BJ (cell line): ENCODE results near the gene HOXB2. TPM values are rescaled to one million over a fixed set of nuclear protein-coding genes. Genes with fewer than 3 reads are reported as not detected.

Experiments used
- CTCF ChIA-PET: fragments of 350-600 bp; formaldehyde crosslinking; extraction: SDS; loops from one replicate; lab custom pipeline; 2021; ENCODE audit warnings: antibody characterized with exemption, inconsistent platforms; lab: Yijun Ruan, JAX
- POLR2A ChIA-PET: fragments of 300-600 bp; sonication (Branson Sonifier 250); formaldehyde crosslinking; extraction: SDS; loops from one replicate; lab custom pipeline; 2021; ENCODE audit warnings: antibody characterized with exemption; lab: Charles Lee
- DNase-seq: peaks from one replicate; pipeline ENCODE4 v3.0.0-alpha.2; 2011; ENCODE audit warnings: low read depth
- H3K27me3 ChIP-seq: 2 replicates; pipeline ENCODE4 v1.6.0; 2011; ENCODE audit warnings: low read length; ENCODE audit not compliant: control insufficient read depth, insufficient read depth
- H3K36me3 ChIP-seq: 2 replicates; pipeline ENCODE4 v1.5.1; 2011; ENCODE audit warnings: low read length; ENCODE audit not compliant: control insufficient read depth, insufficient read depth
- H3K4me3 ChIP-seq: 2 replicates; pipeline ENCODE4 v1.5.1; 2011; ENCODE audit warnings: low read depth, mild to moderate bottlenecking, control low read depth, low read length
- CTCF ChIP-seq: IDR thresholded peaks from 2 replicates; pipeline ENCODE4 v1.5.1; 2011; ENCODE audit warnings: low read depth, mild to moderate bottlenecking, control low read depth, inconsistent platforms, low read length, moderate library complexity; ENCODE audit not compliant: insufficient read depth
- polyA plus RNA-seq: library from polyadenylated mRNA; depleted of rRNA; stranded (reverse); fragments of >200 nt; gene quantifications from 2 replicates; pipeline ENCODE4 v1.2.3, GENCODE V29; 2011

HOXB2 gene
- polyA plus RNA-seq, 1 experiment = 1.7 TPM

- peaks cover 49% of the 10 kb centered on the region for H3K27me3 ChIP-seq
- CTCF ChIA-PET = interaction anchor here (0.7 kb wide), 1 partner anchor 279 kb away, joined by 3 read pairs; no protein-coding TSS in a partner anchor
- POLR2A ChIA-PET = no interaction called here
- H3K4me3 ChIP-seq = no peak overlapping the region
- DNase-seq = no peak
- TF ChIP-seq CTCF = no peak
- no peaks in the 10 kb centered on the region for H3K36me3 ChIP-seq
These were observed 14.4 kb upstream of the HOXB2 start for GRCh38 chr17:48559122-48559839.

GRCh38 chr17:48558831-48559121 lies 13.9 kb upstream of the HOXB2 start:
- POLR2A ChIA-PET = no interaction called here
- TF ChIP-seq CTCF = no peak
- Histone ChIP-seq H3K27me3 (peaks cover 49% of the 10 kb centered on the region), H3K4me3 (no peak overlapping the region), H3K36me3 (no peaks in the 10 kb centered on the region)
- DNase-seq = no peak
- CTCF ChIA-PET = interaction anchor here (0.7 kb wide), 1 partner anchor 278 kb away, joined by 3 read pairs; no protein-coding TSS in a partner anchor

- CTCF ChIA-PET = no interaction called here
- Histone ChIP-seq H3K4me3 (no peak overlapping the region), H3K27me3 (peaks cover 44% of the 10 kb centered on the region), H3K36me3 (no peaks in the 10 kb centered on the region)
- no peak for TF ChIP-seq CTCF
- no peak for DNase-seq
- POLR2A ChIA-PET = no interaction called here
These were observed 13.3 kb upstream of the HOXB2 start for GRCh38 chr17:48558057-48558830.

- no peak for DNase-seq
- ChIA-PET POLR2A (no interaction called here), CTCF (no interaction called here)
- H3K27me3 ChIP-seq = peaks cover 43% of the 10 kb centered on the region
- no peak overlapping the region for H3K4me3 ChIP-seq
- no peak for TF ChIP-seq CTCF
- no peaks in the 10 kb centered on the region for H3K36me3 ChIP-seq
These were observed 11.9 kb upstream of the HOXB2 start for GRCh38 chr17:48556576-48557401.

GRCh38 chr17:48556229-48556575 lies 11.3 kb upstream of the HOXB2 start:
- H3K27me3 ChIP-seq = peaks cover 40% of the 10 kb centered on the region
- ChIA-PET CTCF (no interaction called here), POLR2A (no interaction called here)
- DNase-seq = no peak
- TF ChIP-seq CTCF = no peak
- no peaks in the 10 kb centered on the region for H3K36me3 ChIP-seq
- H3K4me3 ChIP-seq = no peak overlapping the region
